ENCODE measurements around the gene CANX. TPM values are rescaled to one million over a fixed set of nuclear protein-coding genes. Genes with fewer than 3 reads are reported as not detected.

CANX gene
- total and polyA plus RNA-seq, 9 of the 15 experiments (the other 6 are each of a cell fraction or from before 2014, with no cell fraction given): 155 to 893 (median 589) TPM

GRCh38 chr5:179732918-179733771 is 34.4 kb downstream of the CANX start:
- Histone ChIP-seq H3K79me2 (ENCODE audit: control insufficient read depth, insufficient read depth, low read length) (peaks cover 55% of the 10 kb centered on the region), H3K27me3 (ENCODE audit: control insufficient read depth in 2 of 2, insufficient read depth in 2 of 2, low read length in 2 of 2) (no peaks in the 10 kb centered on the region), H3K9me1 (ENCODE audit: control insufficient read depth, insufficient read depth, low read length) (no peaks in the 10 kb centered on the region), H3K27ac (ENCODE audit: extremely low read depth, low read depth, low read length) (peak overlapping the region; percentile 86), H3K4me1 (replicated peaks in 1 of 2; ENCODE audit: control insufficient read depth in 2 of 2, insufficient read depth in 2 of 2, low read length in 2 of 2) (peaks cover 13 to 18% of the 10 kb centered on the region in 2 experiments), H3K4me3 (peak overlapping the region; percentile 89), H4K20me1 (replicated peaks; ENCODE audit: control insufficient read depth, insufficient read depth, low read length) (no peaks in the 10 kb centered on the region), H2AFZ (ENCODE audit: low read depth, low read length) (peak overlapping the region; percentile 64), H3K4me2 (ENCODE audit: insufficient read depth, low read length) (peak overlapping the region; percentile 85), H3K36me3 (ENCODE audit: control insufficient read depth, insufficient read depth, low read length) (peaks cover 59% of the 10 kb centered on the region), H3K9me3 (replicated peaks; ENCODE audit: control insufficient read depth, insufficient read depth, low read depth, low read length) (no peaks in the 10 kb centered on the region), H3K9ac (ENCODE audit: insufficient read depth in 1 of 2, low read depth in 2 of 2, low read length in 2 of 2) (peak overlapping the region; percentile 82 to 98)
- peak; percentile 30 for ATAC-seq
- no TSS peak for BruUV-seq (replicated peaks)
- POLR2A ChIA-PET: interaction anchor here (0.5 to 2.1 kb wide), 18 partner anchors 8 to 118 kb away, joined by 3 to 17 read pairs (median 4); partner anchors contain the start of genes CANX, HNRNPH1 and SQSTM1
- CTCF ChIA-PET (ENCODE audit: low intra/inter-chr PET ratio): no interaction called here
- in situ Hi-C loops (cut with MboI): no loop called here
- WGBS (ENCODE audit: insufficient coverage, low coverage, missing lambda C conversion rate): under 1% methylated on average over 52 of the region's 101 CpGs
- peak in 2 of 4 experiments; percentile 33 to 47 for DNase-seq (ENCODE audit: extremely low read depth in 1 of 4, low spot score in 3 of 4)
- no peak for FAIRE-seq
- intact Hi-C loops (cut with micrococcal nuclease): loop anchor here (1.0 kb wide), 1 partner anchor 35 kb away; the partner anchor contains the start of gene CANX
- TF ChIP-seq RAD51 (IDR thresholded peaks at IDR 0.05; ENCODE audit: borderline replicate concordance, low read depth) (no peak), SIN3A (IDR thresholded peaks at IDR 0.05; ENCODE audit: borderline replicate concordance in 2 of 2, control insufficient read depth in 1 of 2, low read depth in 2 of 2, low read length in 2 of 2) (peak; percentile 26 to 45; a peak in 1 of 4 replicates), GATAD2A (IDR thresholded peaks at IDR 0.05) (no peak), MTA3 (IDR thresholded peaks at IDR 0.05; ENCODE audit: borderline replicate concordance) (0 out of 2 replicates have a peak, but pooled peaks have one; percentile 23), POLR2H (tag; IDR thresholded peaks at IDR 0.05; ENCODE audit: low read depth) (no peak; the same call in 1 of the 2 replicates), PHB2 (IDR thresholded peaks at IDR 0.05; ENCODE audit: low read depth) (no peak), FOXM1 (IDR thresholded peaks at IDR 0.05; ENCODE audit: low read depth) (no peak), FOXM1 (CRISPR knock-in tag; IDR thresholded peaks at IDR 0.05; ENCODE audit: low read depth) (no peak), MEIS2 (IDR thresholded peaks at IDR 0.05; ENCODE audit: partially characterized antibody) (no peak), ZNF740 (CRISPR knock-in tag; IDR thresholded peaks at IDR 0.05) (no peak), ZNF740 (tag; IDR thresholded peaks at IDR 0.05) (no peak), CTBP1 (IDR thresholded peaks at IDR 0.05; ENCODE audit: borderline replicate concordance) (peak; percentile 45; the same call in 1 of the 2 replicates), FOXP4 (CRISPR knock-in tag; IDR thresholded peaks at IDR 0.05; ENCODE audit: borderline replicate concordance) (no peak)
- TF ChIP-seq, protein P1, sequence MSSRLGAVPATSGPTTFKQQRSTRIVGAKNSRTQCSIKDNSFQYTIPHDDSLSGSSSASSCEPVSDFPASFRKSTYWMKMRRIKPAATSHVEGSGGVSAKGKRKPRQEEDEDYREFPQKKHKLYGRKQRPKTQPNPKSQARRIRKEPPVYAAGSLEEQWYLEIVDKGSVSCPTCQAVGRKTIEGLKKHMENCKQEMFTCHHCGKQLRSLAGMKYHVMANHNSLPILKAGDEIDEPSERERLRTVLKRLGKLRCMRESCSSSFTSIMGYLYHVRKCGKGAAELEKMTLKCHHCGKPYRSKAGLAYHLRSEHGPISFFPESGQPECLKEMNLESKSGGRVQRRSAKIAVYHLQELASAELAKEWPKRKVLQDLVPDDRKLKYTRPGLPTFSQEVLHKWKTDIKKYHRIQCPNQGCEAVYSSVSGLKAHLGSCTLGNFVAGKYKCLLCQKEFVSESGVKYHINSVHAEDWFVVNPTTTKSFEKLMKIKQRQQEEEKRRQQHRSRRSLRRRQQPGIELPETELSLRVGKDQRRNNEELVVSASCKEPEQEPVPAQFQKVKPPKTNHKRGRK (tag; IDR thresholded peaks at IDR 0.05): no peak
